ENCODE data around the gene MMP25.
"Not testable (repeated sequence)": the region's sequence is repeated elsewhere in the genome, so short reads cannot be mapped to it uniquely, and the experiment has no call there.

DNA sequence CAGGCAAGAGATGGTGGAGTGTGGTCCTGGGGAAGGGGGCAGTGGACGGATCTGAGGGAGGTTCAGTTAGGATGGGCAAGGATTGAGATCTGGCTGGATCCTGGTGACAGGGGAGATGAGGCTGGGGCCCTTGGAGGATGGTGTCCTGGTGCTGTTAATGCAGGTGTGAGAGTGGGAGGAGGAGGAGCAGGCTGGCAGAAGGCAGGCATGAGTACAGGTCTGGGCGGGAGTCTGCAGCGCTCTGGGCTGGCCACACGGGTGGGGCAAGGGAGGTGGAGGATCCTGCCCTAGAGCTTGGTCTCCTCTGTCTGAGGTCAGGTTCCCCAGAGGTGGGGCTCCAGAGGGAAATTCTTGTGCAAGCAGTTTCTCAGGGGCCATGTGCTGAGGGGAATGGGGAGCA, 25.8 kb downstream of the MMP25 start:
- TF ChIP-seq, protein P1, sequence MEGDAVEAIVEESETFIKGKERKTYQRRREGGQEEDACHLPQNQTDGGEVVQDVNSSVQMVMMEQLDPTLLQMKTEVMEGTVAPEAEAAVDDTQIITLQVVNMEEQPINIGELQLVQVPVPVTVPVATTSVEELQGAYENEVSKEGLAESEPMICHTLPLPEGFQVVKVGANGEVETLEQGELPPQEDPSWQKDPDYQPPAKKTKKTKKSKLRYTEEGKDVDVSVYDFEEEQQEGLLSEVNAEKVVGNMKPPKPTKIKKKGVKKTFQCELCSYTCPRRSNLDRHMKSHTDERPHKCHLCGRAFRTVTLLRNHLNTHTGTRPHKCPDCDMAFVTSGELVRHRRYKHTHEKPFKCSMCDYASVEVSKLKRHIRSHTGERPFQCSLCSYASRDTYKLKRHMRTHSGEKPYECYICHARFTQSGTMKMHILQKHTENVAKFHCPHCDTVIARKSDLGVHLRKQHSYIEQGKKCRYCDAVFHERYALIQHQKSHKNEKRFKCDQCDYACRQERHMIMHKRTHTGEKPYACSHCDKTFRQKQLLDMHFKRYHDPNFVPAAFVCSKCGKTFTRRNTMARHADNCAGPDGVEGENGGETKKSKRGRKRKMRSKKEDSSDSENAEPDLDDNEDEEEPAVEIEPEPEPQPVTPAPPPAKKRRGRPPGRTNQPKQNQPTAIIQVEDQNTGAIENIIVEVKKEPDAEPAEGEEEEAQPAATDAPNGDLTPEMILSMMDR (optimal IDR thresholded peaks at IDR 0.05 in 1 of 3, IDR thresholded peaks at IDR 0.05 in 1 of 3, conservative IDR thresholded peaks at IDR 0.05 in 1 of 3; ENCODE audit: extremely low read depth in 1 of 3, insufficient read depth in 2 of 3, low read length in 3 of 3), result not testable (repeated sequence)
- not testable (repeated sequence) for TF ChIP-seq EZH2 (IDR thresholded peaks at IDR 0.05; ENCODE audit: low read length)

Data from keratinocyte (primary cell).